SK-N-MC (cell line): ENCODE results near the gene MLST8.

Experiments
- DNase-seq: peaks from one replicate; pipeline ENCODE4 v3.0.0-alpha.2; 2011; ENCODE audit warnings: low read depth, low spot score
- H3K27ac ChIP-seq: fragments of 200-600 bp; sonication (generic); 2 replicates; pipeline ENCODE4 v1.5.1; 2016; ENCODE audit warnings: mixed run types
- H3K36me3 ChIP-seq: fragments of 200-600 bp; sonication (generic); 2 replicates; pipeline ENCODE4 v1.6.1; 2017; ENCODE audit warnings: antibody characterized with exemption, low read length, mixed read lengths; ENCODE audit not compliant: insufficient read depth
- H3K4me3 ChIP-seq: fragments of 200-600 bp; sonication (generic); 2 replicates; pipeline ENCODE4 v1.5.1; 2016
- H3K9ac ChIP-seq: fragments of 200-600 bp; sonication (generic); 2 replicates; pipeline ENCODE4 v1.8.0; 2017; ENCODE audit warnings: mixed run types, mixed read lengths; ENCODE audit not compliant: insufficient read length
- H3K9me3 ChIP-seq: fragments of 200-600 bp; sonication (generic); 2 replicates; pipeline ENCODE4 v1.6.1; 2017; ENCODE audit warnings: low read depth, mild to moderate bottlenecking, antibody characterized with exemption, low read length, moderate library complexity, mixed read lengths
- EZH2 ChIP-seq: fragments of 200-600 bp; sonication (generic); IDR thresholded peaks from one replicate; pipeline ENCODE4 v1.6.1; 2017; ENCODE audit warnings: antibody characterized with exemption
- FOXP2 ChIP-seq: optimal IDR thresholded peaks from 2 replicates; pipeline ENCODE3; 2011; ENCODE audit warnings: mild to moderate bottlenecking, moderate library complexity; ENCODE audit not compliant: insufficient read depth; ENCODE audit errors: extremely low read length, control extremely low read depth
- POLR2AphosphoS5 ChIP-seq: IDR thresholded peaks from 2 replicates; pipeline ENCODE4 v1.6.1; 2012; ENCODE audit warnings: mild to moderate bottlenecking, low read depth, low read length, borderline replicate concordance

MLST8 gene

GRCh38 chr16:2194166-2194834 is 11.0 kb upstream of the MLST8 start:
- TF ChIP-seq POLR2AphosphoS5, result no peak
- TF ChIP-seq EZH2, result no peak
- TF ChIP-seq FOXP2, result no peak
- DNase-seq, result no peak
- H3K9me3 ChIP-seq, result no peaks in the 10 kb centered on the region
- H3K9ac ChIP-seq, result no peak overlapping the region
- no peak overlapping the region for H3K27ac ChIP-seq
- H3K36me3 ChIP-seq, result no peaks in the 10 kb centered on the region
- no peak overlapping the region for H3K4me3 ChIP-seq

- Histone ChIP-seq H3K36me3 (no peaks in the 10 kb centered on the region), H3K9me3 (no peaks in the 10 kb centered on the region), H3K27ac (no peak overlapping the region), H3K9ac (no peak overlapping the region), H3K4me3 (no peak overlapping the region)
- TF ChIP-seq POLR2AphosphoS5, result no peak
- TF ChIP-seq EZH2, result no peak
- TF ChIP-seq FOXP2, result no peak
- DNase-seq, result no peak
Measured at GRCh38 chr16:2194852-2195321, 10.4 kb upstream of the MLST8 start.

GRCh38 chr16:2195322-2196161 is 9.7 kb upstream of the MLST8 start:
- no peak overlapping the region for H3K9ac ChIP-seq

GRCh38 chr16:2196162-2196980 is 8.9 kb upstream of the MLST8 start, which contains the start of gene CASKIN1:
Gene CASKIN1, minus strand, starts transcription at chr16:2196605. Its CDS starts 173 bp downstream, at chr16:2196432.
- no peak for DNase-seq
- Histone ChIP-seq H3K9ac (no peak within 1 kb of the TSS), H3K27ac (no peak within 1 kb of the TSS), H3K4me3 (peak within 1 kb of the TSS; percentile 64), H3K9me3 (no peaks in the 10 kb centered on the region), H3K36me3 (no peaks in the 10 kb centered on the region)
- no peak for TF ChIP-seq FOXP2
- no peak for TF ChIP-seq POLR2AphosphoS5
- no peak for TF ChIP-seq EZH2

More at GRCh38 chr16:2195322-2196161, 9.7 kb upstream of the MLST8 start:
- H3K36me3 ChIP-seq, result no peaks in the 10 kb centered on the region
- no peak overlapping the region for H3K27ac ChIP-seq
- no peaks in the 10 kb centered on the region for H3K9me3 ChIP-seq
- no peak for TF ChIP-seq FOXP2
- TF ChIP-seq EZH2, result no peak
- TF ChIP-seq POLR2AphosphoS5, result no peak
- peak overlapping the region; percentile 64 for H3K4me3 ChIP-seq
- no peak for DNase-seq

GRCh38 chr16:2196981-2197511 is 8.2 kb upstream of the MLST8 start:
- H3K9ac ChIP-seq, result no peak overlapping the region
- peak overlapping the region; percentile 48; the same call in 1 of the 2 replicates for H3K4me3 ChIP-seq
- no peak overlapping the region for H3K27ac ChIP-seq
- no peak for DNase-seq
- TF ChIP-seq POLR2AphosphoS5, result no peak
- no peak for TF ChIP-seq EZH2
- H3K9me3 ChIP-seq, result no peaks in the 10 kb centered on the region
- no peaks in the 10 kb centered on the region for H3K36me3 ChIP-seq

- DNase-seq, result no peak
- TF ChIP-seq POLR2AphosphoS5 (no peak), FOXP2 (no peak), EZH2 (no peak)
- Histone ChIP-seq H3K36me3 (no peaks in the 10 kb centered on the region), H3K4me3 (no peak overlapping the region), H3K27ac (no peak overlapping the region), H3K9me3 (no peaks in the 10 kb centered on the region), H3K9ac (no peak overlapping the region)
Measured at GRCh38 chr16:2197765-2198164, 7.5 kb upstream of the MLST8 start.

- TF ChIP-seq EZH2, result no peak
- no peak for TF ChIP-seq FOXP2
- no peak for TF ChIP-seq POLR2AphosphoS5
- Histone ChIP-seq H3K27ac (no peak overlapping the region), H3K9me3 (no peaks in the 10 kb centered on the region)
Measured at GRCh38 chr16:2198283-2198682, 7.0 kb upstream of the MLST8 start.

More at GRCh38 chr16:2198283-2198682, 7.0 kb upstream of the MLST8 start:
- Histone ChIP-seq H3K4me3 (no peak overlapping the region), H3K36me3 (no peaks in the 10 kb centered on the region), H3K9ac (no peak overlapping the region)
- no peak for DNase-seq
